Gastrocnemius medialis (tissue), 4 donors: ENCODE results near the gene KIF18B. TPM values are rescaled to one million over a fixed set of nuclear protein-coding genes. Genes with fewer than 3 reads are reported as not detected.

Experiments used
- ATAC-seq, 2 donors: fragments of 150-250 bp; one replicate each; pipeline ENCODE4 v1.9.1; 2016
- DNase-seq, 2 donors: peaks; one replicate each; pipeline ENCODE4 v3.0.0-alpha.2; 2019
- H3K27ac ChIP-seq, 4 donors: fragments of 200-600 bp; sonication (generic); 1 replicate in 1 of 4; 2 replicates in 3 of 4; pipeline ENCODE4 v1.5.1; 2016 to 2018; ENCODE audit warnings: mild to moderate bottlenecking in 2 of 4, moderate library complexity in 1 of 4
- H3K27me3 ChIP-seq, 3 donors: fragments of 200-600 bp; sonication (generic) in 2 of 3; 1 replicate in 1 of 3; 2 replicates in 2 of 3; pipeline versions ENCODE4 v1.5.1 to v1.6.0; 2016 to 2019; ENCODE audit warnings: mild to moderate bottlenecking in 1 of 3, moderate library complexity in 1 of 3
- H3K36me3 ChIP-seq, 2 donors: fragments of 200-600 bp; sonication (generic) in 1 of 2; one replicate each; pipeline ENCODE4 v1.5.1; 2017 to 2018
- H3K4me1 ChIP-seq, 2 donors: fragments of 200-600 bp; sonication (generic) in 1 of 2; one replicate each; pipeline ENCODE4 v1.5.1; 2016 to 2017; ENCODE audit warnings: mild to moderate bottlenecking in 2 of 2
- H3K4me3 ChIP-seq, 4 donors: fragments of 200-600 bp; sonication (generic) in 3 of 4; 1 replicate in 1 of 4; 2 replicates in 3 of 4; pipeline ENCODE4 v1.5.1; 2016 to 2019; ENCODE audit warnings: mild to moderate bottlenecking in 2 of 4
- H3K9me3 ChIP-seq, 3 donors: fragments of 200-600 bp; sonication (generic) in 2 of 3; 1 replicate in 1 of 3; 2 replicates in 2 of 3; pipeline ENCODE4 v1.5.1; 2016 to 2019
- CTCF ChIP-seq, 5 experiments: fragments of 450-650 bp in 3 of 5; fragments of 200-600 bp in 2 of 5; sonication (generic) in 2 of 5; IDR thresholded peaks in 4 of 5; conservative IDR thresholded peaks in 1 of 5; 1 replicate in 4 of 5; 2 replicates in 1 of 5; pipeline ENCODE4 v1.5.1; 2016 to 2019; ENCODE audit warnings: antibody characterized with exemption in 5 of 5, mild to moderate bottlenecking in 3 of 5, moderate library complexity in 3 of 5
- POLR2A ChIP-seq, 2 donors: fragments of 450-650 bp; IDR thresholded peaks; one replicate each; pipeline ENCODE4 v1.6.1; 2017; ENCODE audit warnings: antibody characterized with exemption in 2 of 2, mild to moderate bottlenecking in 2 of 2, moderate library complexity in 2 of 2
- in situ Hi-C, 4 donors: fragments of 200-750 bp; cut with MboI; loops; one replicate each; pipeline versions ENCODE4 v1.15.0 to v1.8.0; 2017; ENCODE audit warnings: low sequenced_read_pairs in 4 of 4
- intact Hi-C: fragments of 100-400 bp; cut with DNase I; formaldehyde crosslinking; loops from one replicate; pipeline ENCODE4 v1.15.1; 2023; ENCODE audit warnings: low total_unique reads
- total RNA-seq, 4 donors: library from RNA; depleted of rRNA; stranded (reverse); fragments of >200 nt; gene quantifications; one replicate each; pipeline versions ENCODE4 v1.1.0 to v1.2.3, GENCODE V29; 2016

The KIF18B gene
- total RNA-seq, 4 donors from 2014 or later, result 0.09 to 1.7 TPM; not detected in 2

DNA sequence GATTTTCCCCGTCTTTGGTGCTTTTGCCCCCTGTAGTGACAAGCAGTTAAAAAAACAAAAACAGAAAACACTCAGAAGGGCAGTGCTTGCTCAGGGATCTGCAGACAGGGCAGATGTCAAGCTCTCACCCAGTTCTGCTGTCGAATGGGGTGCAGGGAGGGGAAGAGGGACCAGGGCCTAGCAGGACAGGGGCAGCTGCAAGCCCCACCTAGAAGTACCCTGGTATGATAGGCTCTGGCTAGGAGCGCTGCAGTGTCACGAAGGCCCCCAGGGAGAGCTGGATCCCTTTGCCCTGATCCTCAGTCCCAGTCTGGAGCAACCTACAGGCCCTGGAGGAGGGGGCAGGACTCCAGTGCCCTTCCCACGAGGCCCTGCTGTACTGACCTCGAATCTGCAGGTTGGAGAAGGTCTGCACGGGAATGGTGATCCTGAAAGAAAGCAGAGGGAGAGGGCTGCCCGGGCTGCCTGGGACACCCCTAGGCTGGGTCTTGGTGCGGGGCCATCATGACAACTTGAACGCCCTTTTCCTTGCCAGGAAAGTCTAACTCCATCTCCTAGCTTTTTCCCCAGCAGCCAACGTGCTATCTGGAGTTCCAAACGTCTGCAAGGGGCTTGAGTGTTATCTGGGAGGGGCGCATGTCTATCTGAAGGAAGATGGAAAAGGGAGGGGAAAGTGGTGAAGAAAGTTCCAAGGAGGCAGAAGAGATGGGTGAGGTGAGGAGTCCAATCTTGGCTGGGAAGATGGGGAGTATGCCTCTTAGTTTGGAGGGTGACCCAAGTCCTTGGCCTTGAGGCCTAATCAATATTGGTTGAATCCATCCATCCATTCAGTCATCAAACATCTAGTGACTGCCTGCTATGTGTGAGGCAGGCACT, 37.1 kb downstream of the KIF18B start:
- DNase-seq (no peak), ATAC-seq (no peak)
- H3K4me1 ChIP-seq, result peaks cover 0 to 3% of the 10 kb centered on the region in 2 donors
- H3K27me3 ChIP-seq, result peaks cover 0 to 6% (median 0%) of the 10 kb centered on the region in 3 donors
- H3K27ac ChIP-seq, result no peak overlapping the region
- TF ChIP-seq POLR2A (IDR thresholded peaks at IDR 0.05) (no peak), CTCF (IDR thresholded peaks at IDR 0.05 in 4 of 5, conservative IDR thresholded peaks at IDR 0.05 in 1 of 5) (no peak)
- intact Hi-C loops, result loop anchor here (10.0 kb wide), 1 partner anchor 284 kb away; no protein-coding TSS in a partner anchor
- H3K36me3 ChIP-seq, result no peaks in the 10 kb centered on the region
- no peaks in the 10 kb centered on the region for H3K9me3 ChIP-seq
- in situ Hi-C loops, result loop anchor here in 3 of 4 donors (10.0 to 25.0 kb wide), 3 partner anchors 202 to 227 kb away; partner anchors contain the start of genes ACBD4 (in 2 of the 3), PLCD3 (in 2 of the 3) and HEXIM1 (in 1 of the 3)
- H3K4me3 ChIP-seq, result no peak overlapping the region

GRCh38 chr17:44909681-44910144, 37.9 kb downstream of the KIF18B start:
- in situ Hi-C loops (loop anchor here in 3 of 4 donors (10.0 to 25.0 kb wide), 3 partner anchors 203 to 228 kb away; partner anchors contain the start of genes ACBD4 (in 2 of the 3), PLCD3 (in 2 of the 3) and HEXIM1 (in 1 of the 3)), intact Hi-C loops (loop anchor here (10.0 kb wide), 1 partner anchor 285 kb away; no protein-coding TSS in a partner anchor)
- TF ChIP-seq POLR2A (IDR thresholded peaks at IDR 0.05), result no peak
- no peak for TF ChIP-seq CTCF (IDR thresholded peaks at IDR 0.05 in 4 of 5, conservative IDR thresholded peaks at IDR 0.05 in 1 of 5)
- H3K36me3 ChIP-seq, result no peaks in the 10 kb centered on the region
- DNase-seq (peak in 1 of 2 donors; percentile 3), ATAC-seq (no peak)
- H3K4me3 ChIP-seq, result no peak overlapping the region
- H3K9me3 ChIP-seq, result no peaks in the 10 kb centered on the region
- H3K27ac ChIP-seq, result no peak overlapping the region
- H3K27me3 ChIP-seq, result peaks cover 0 to 6% (median 0%) of the 10 kb centered on the region in 3 donors
- peaks cover 0 to 3% of the 10 kb centered on the region in 2 donors for H3K4me1 ChIP-seq

- Histone ChIP-seq H3K4me3 (no peak overlapping the region), H3K36me3 (no peaks in the 10 kb centered on the region), H3K27ac (no peak overlapping the region), H3K4me1 (peaks cover 0 to 3% of the 10 kb centered on the region in 2 donors), H3K9me3 (no peaks in the 10 kb centered on the region), H3K27me3 (peaks cover 0 to 6% (median 0%) of the 10 kb centered on the region in 3 donors)
- TF ChIP-seq POLR2A (IDR thresholded peaks at IDR 0.05) (no peak), CTCF (IDR thresholded peaks at IDR 0.05 in 4 of 5, conservative IDR thresholded peaks at IDR 0.05 in 1 of 5) (no peak)
- in situ Hi-C loops, result loop anchor here in 2 of 4 donors (25.0 kb wide), 2 partner anchors 203 to 228 kb away; partner anchors contain the start of genes ACBD4 (in 1 of the 2), HEXIM1 (in 1 of the 2) and PLCD3 (in 1 of the 2)
- no peak for ATAC-seq
- intact Hi-C loops, result no loop called here
- no peak for DNase-seq
Measured at GRCh38 chr17:44908761-44909326, 38.7 kb downstream of the KIF18B start.

GRCh38 chr17:44907729-44908470, 39.7 kb downstream of the KIF18B start:
- DNase-seq (no peak), ATAC-seq (no peak)
- intact Hi-C loops (no loop called here), in situ Hi-C loops (loop anchor here in 2 of 4 donors (25.0 kb wide), 2 partner anchors 204 to 229 kb away; partner anchors contain the start of genes ACBD4 (in 1 of the 2), HEXIM1 (in 1 of the 2) and PLCD3 (in 1 of the 2))
- Histone ChIP-seq H3K27me3 (peaks cover 0 to 6% (median 0%) of the 10 kb centered on the region in 3 donors), H3K36me3 (no peaks in the 10 kb centered on the region), H3K4me1 (peaks cover 0 to 3% of the 10 kb centered on the region in 2 donors), H3K9me3 (no peaks in the 10 kb centered on the region), H3K4me3 (no peak overlapping the region), H3K27ac (no peak overlapping the region)
- TF ChIP-seq CTCF (IDR thresholded peaks at IDR 0.05 in 4 of 5, conservative IDR thresholded peaks at IDR 0.05 in 1 of 5) (no peak), POLR2A (IDR thresholded peaks at IDR 0.05) (no peak)
